Stimulated activated CD8-positive, alpha-beta memory T cell treated with anti-CD3 and anti-CD28 coated beads, Interleukin-2, amount 100 ng/mL, for 48 hours (primary cell): Measurements from ENCODE around the gene PIK3CG.
"Not testable (repeated sequence)": the region's sequence is repeated elsewhere in the genome, so short reads cannot be mapped to it uniquely, and the experiment has no call there.

ENCODE experiments used
- DNase-seq, 2 donors: peaks; one replicate each; pipeline ENCODE4 v3.0.0-alpha.2; 2020; ENCODE audit warnings: low read depth in 2 of 2

PIK3CG gene

GRCh38 chr7:106865130-106866041 lies at the start of gene PIK3CG:
TSS of gene PIK3CG (plus strand) at chr7:106865282. CDS start at chr7:106867562, 2,280 bp downstream.
- no peak for DNase-seq

GRCh38 chr7:106817098-106817497 lies 48.0 kb upstream of the PIK3CG start:
- no peak for DNase-seq

GRCh38 chr7:106818736-106819135 lies 46.3 kb upstream of the PIK3CG start:
- no peak for DNase-seq

GRCh38 chr7:106819546-106819945 lies 45.5 kb upstream of the PIK3CG start:
- no peak for DNase-seq

GRCh38 chr7:106820321-106821217 lies 44.5 kb upstream of the PIK3CG start:
- DNase-seq: no peak

GRCh38 chr7:106823631-106824030 lies 41.5 kb upstream of the PIK3CG start:
- no peak for DNase-seq

- no peak for DNase-seq
Observed at GRCh38 chr7:106824458-106824857, 40.6 kb upstream of the PIK3CG start.

GRCh38 chr7:106827626-106828025 lies 37.5 kb upstream of the PIK3CG start:
- no peak for DNase-seq

GRCh38 chr7:106829496-106829895 lies 35.6 kb upstream of the PIK3CG start:
- no peak for DNase-seq

- not testable (repeated sequence) for DNase-seq
Observed at GRCh38 chr7:106830896-106831295, 34.2 kb upstream of the PIK3CG start.

GRCh38 chr7:106836816-106837215 lies 28.3 kb upstream of the PIK3CG start:
- DNase-seq: no peak

GRCh38 chr7:106839511-106839910 lies 25.6 kb upstream of the PIK3CG start:
- DNase-seq: no peak

GRCh38 chr7:106840342-106840741 lies 24.7 kb upstream of the PIK3CG start:
- no peak for DNase-seq

GRCh38 chr7:106841896-106842390 lies 23.1 kb upstream of the PIK3CG start:
- DNase-seq: no peak

GRCh38 chr7:106844279-106844997 lies 20.6 kb upstream of the PIK3CG start:
- no peak for DNase-seq

- no peak for DNase-seq
Observed at GRCh38 chr7:106848049-106848448, 17.0 kb upstream of the PIK3CG start.

- DNase-seq: no peak
Observed at GRCh38 chr7:106848851-106849442, 16.1 kb upstream of the PIK3CG start.

- not testable (repeated sequence) for DNase-seq
Observed at GRCh38 chr7:106851632-106852031, 13.4 kb upstream of the PIK3CG start.

GRCh38 chr7:106853250-106853908 lies 11.7 kb upstream of the PIK3CG start:
- DNase-seq: no peak

- DNase-seq: no peak
Observed at GRCh38 chr7:106855540-106856132, 9.4 kb upstream of the PIK3CG start.
